Prostate gland (tissue), 2 donors: ENCODE measurements around the gene NEURL1B. TPM values are rescaled to one million over a fixed set of nuclear protein-coding genes. Genes with fewer than 3 reads are reported as not detected.

Experiments used
- DNase-seq: peaks from one replicate; pipeline ENCODE4 v3.0.0-alpha.2; 2019; ENCODE audit warnings: low spot score
- H3K27ac ChIP-seq, 2 donors: fragments of 200-600 bp; sonication (generic); 2 replicates each; pipeline ENCODE4 v1.5.1; 2017 to 2019
- H3K27me3 ChIP-seq: fragments of 200-600 bp; sonication (generic); replicated peaks from 2 replicates; pipeline ENCODE4 v1.5.1; 2019; ENCODE audit not compliant: insufficient read depth
- H3K36me3 ChIP-seq, 2 donors: fragments of 200-600 bp; sonication (generic); 1 replicate in 1 of 2; 2 replicates in 1 of 2; pipeline versions ENCODE4 v1.5.1 to v1.8.1; 2017 to 2019
- H3K4me1 ChIP-seq: fragments of 200-600 bp; sonication (generic); replicated peaks from 2 replicates; pipeline ENCODE4 v1.5.1; 2019
- H3K4me3 ChIP-seq, 2 donors: fragments of 200-600 bp; sonication (generic); 2 replicates each; pipeline ENCODE4 v1.5.1; 2017 to 2019
- H3K9me3 ChIP-seq: fragments of 200-600 bp; sonication (generic); 2 replicates; pipeline ENCODE4 v1.5.1; 2017
- CTCF ChIP-seq, 4 experiments: fragments of 200-600 bp in 2 of 4; fragments of 450-650 bp in 2 of 4; sonication (generic) in 2 of 4; IDR thresholded peaks; 1 replicate in 3 of 4; 2 replicates in 1 of 4; pipeline ENCODE4 v1.5.1; 2016 to 2019; ENCODE audit warnings: antibody characterized with exemption in 4 of 4, mild to moderate bottlenecking in 2 of 4, moderate library complexity in 2 of 4
- POLR2A ChIP-seq: fragments of 450-650 bp; IDR thresholded peaks from one replicate; pipeline ENCODE4 v1.6.1; 2016; ENCODE audit warnings: antibody characterized with exemption, mild to moderate bottlenecking
- POLR2AphosphoS5 ChIP-seq: sonication (generic); formaldehyde crosslinking; IDR thresholded peaks from one replicate; pipeline ENCODE4 v1.6.1; 2017; ENCODE audit warnings: antibody characterized with exemption
- WGBS: methylation state at CpG from one replicate; pipeline ENCODE4 v1.1.5; 2018; 5-methylcytosine and 5-hydroxymethylcytosine counted together
- intact Hi-C: fragments of 100-400 bp; cut with DNase I; formaldehyde crosslinking; loops from one replicate; pipeline ENCODE4 v1.14.2; 2022
- total RNA-seq, 2 donors: library from RNA; depleted of rRNA; stranded (reverse); fragments of >200 nt; gene quantifications; one replicate each; pipeline ENCODE4 v1.1.0, GENCODE V29; 2016

The NEURL1B gene
- total RNA-seq, 2 donors from 2014 or later, result 23.9 to 39.9 TPM

- no peak for DNase-seq
- no peak overlapping the region for H3K4me3 ChIP-seq
- TF ChIP-seq CTCF (IDR thresholded peaks at IDR 0.05), result no peak
- no peak for TF ChIP-seq POLR2A
- no peaks in the 10 kb centered on the region for H3K27me3 ChIP-seq
- 68% methylated on average over 2 of the region's 2 CpGs for WGBS
- intact Hi-C loops, result loop anchor here (5.0 kb wide), 1 partner anchor 105 kb away; no protein-coding TSS in a partner anchor
- H3K36me3 ChIP-seq, result no peaks in the 10 kb centered on the region
- H3K27ac ChIP-seq, result peak overlapping the region in 1 of 2 donors; percentile 24
- H3K4me1 ChIP-seq, result peaks cover 12% of the 10 kb centered on the region
- H3K9me3 ChIP-seq, result no peaks in the 10 kb centered on the region
These were observed 21.5 kb downstream of the NEURL1B start for GRCh38 chr5:172662596-172662995.

GRCh38 chr5:172664018-172664417 is 23.0 kb downstream of the NEURL1B start:
- Histone ChIP-seq H3K36me3 (no peaks in the 10 kb centered on the region), H3K9me3 (no peaks in the 10 kb centered on the region), H3K27me3 (no peaks in the 10 kb centered on the region), H3K4me1 (peaks cover 5% of the 10 kb centered on the region), H3K27ac (no peak overlapping the region), H3K4me3 (no peak overlapping the region)
- TF ChIP-seq POLR2A (no peak), CTCF (IDR thresholded peaks at IDR 0.05) (no peak), POLR2AphosphoS5 (no peak)
- intact Hi-C loops, result loop anchor here (5.0 kb wide), 1 partner anchor 107 kb away; no protein-coding TSS in a partner anchor
- DNase-seq, result no peak
- 57% methylated on average over 5 of the region's 5 CpGs for WGBS

- no peaks in the 10 kb centered on the region for H3K9me3 ChIP-seq
- 62% methylated on average over 16 of the region's 16 CpGs for WGBS
- H3K27ac ChIP-seq, result no peak overlapping the region
- TF ChIP-seq POLR2AphosphoS5, result no peak
- TF ChIP-seq POLR2A, result no peak
- no peak for TF ChIP-seq CTCF (IDR thresholded peaks at IDR 0.05)
- intact Hi-C loops, result loop anchor here (5.0 kb wide), 1 partner anchor 108 kb away; no protein-coding TSS in a partner anchor
- H3K4me1 ChIP-seq, result no peaks in the 10 kb centered on the region
- no peak overlapping the region for H3K4me3 ChIP-seq
- no peak for DNase-seq
- H3K27me3 ChIP-seq, result no peaks in the 10 kb centered on the region
- H3K36me3 ChIP-seq, result no peaks in the 10 kb centered on the region
These were observed 23.8 kb downstream of the NEURL1B start for GRCh38 chr5:172664681-172665541.

- Histone ChIP-seq H3K4me3 (no peak overlapping the region), H3K27me3 (no peaks in the 10 kb centered on the region), H3K4me1 (no peaks in the 10 kb centered on the region), H3K27ac (no peak overlapping the region), H3K36me3 (no peaks in the 10 kb centered on the region), H3K9me3 (no peaks in the 10 kb centered on the region)
- DNase-seq, result no peak
- no peak for TF ChIP-seq CTCF (IDR thresholded peaks at IDR 0.05)
- no peak for TF ChIP-seq POLR2A
- TF ChIP-seq POLR2AphosphoS5, result no peak
- 77% methylated on average over 7 of the region's 7 CpGs for WGBS
- intact Hi-C loops, result no loop called here
These were observed 25.2 kb downstream of the NEURL1B start for GRCh38 chr5:172666251-172666650.
